ENCODE data around the gene MKLN1.

DNA sequence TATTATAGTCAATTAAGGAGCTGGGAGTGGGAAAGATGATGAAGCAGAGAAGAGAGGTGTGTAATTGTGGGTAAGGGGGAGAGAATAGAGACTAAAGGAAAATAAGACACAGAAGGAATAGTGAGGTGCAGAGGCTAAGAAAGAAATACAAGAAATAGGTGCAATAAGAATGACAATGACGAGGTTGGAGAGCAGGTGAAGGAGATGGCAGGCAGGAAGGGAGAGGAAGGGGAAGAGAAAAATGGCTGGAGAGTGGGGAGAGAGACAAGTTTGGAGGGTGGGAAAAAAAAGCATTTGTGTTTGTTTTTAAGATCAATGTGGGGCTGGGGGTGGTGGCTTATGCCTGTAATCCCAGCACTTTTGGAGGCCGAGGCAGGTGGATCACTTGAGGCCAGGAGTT is 27.6 kb upstream of the MKLN1 start:
- TF ChIP-seq, protein P1, sequence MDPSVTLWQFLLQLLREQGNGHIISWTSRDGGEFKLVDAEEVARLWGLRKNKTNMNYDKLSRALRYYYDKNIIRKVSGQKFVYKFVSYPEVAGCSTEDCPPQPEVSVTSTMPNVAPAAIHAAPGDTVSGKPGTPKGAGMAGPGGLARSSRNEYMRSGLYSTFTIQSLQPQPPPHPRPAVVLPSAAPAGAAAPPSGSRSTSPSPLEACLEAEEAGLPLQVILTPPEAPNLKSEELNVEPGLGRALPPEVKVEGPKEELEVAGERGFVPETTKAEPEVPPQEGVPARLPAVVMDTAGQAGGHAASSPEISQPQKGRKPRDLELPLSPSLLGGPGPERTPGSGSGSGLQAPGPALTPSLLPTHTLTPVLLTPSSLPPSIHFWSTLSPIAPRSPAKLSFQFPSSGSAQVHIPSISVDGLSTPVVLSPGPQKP (IDR thresholded peaks at IDR 0.05; ENCODE audit: borderline replicate concordance, low read depth, low read length), result no peak
- TF ChIP-seq POLR2A (IDR thresholded peaks at IDR 0.05; ENCODE audit: low read depth, low read length), result no peak
